OCI-LY7 (cell line): ENCODE measurements around the gene NCBP1.

Source experiments
- EZH2phosphoT487 ChIP-seq: fragments of 200-600 bp; sonication (generic); IDR thresholded peaks from 2 replicates; pipeline ENCODE4 v1.6.1; 2018; ENCODE audit warnings: low read depth, borderline replicate concordance, mild to moderate bottlenecking, mixed run types, antibody characterized with exemption, low read length, moderate library complexity, mixed read lengths
- TF ChIP-seq, protein P1 (sequence below): fragments of 200-600 bp; sonication (generic); conservative IDR thresholded peaks from 2 replicates; pipeline ENCODE4 v1.5.1; 2014; ENCODE audit warnings: mild to moderate bottlenecking, antibody characterized with exemption, low read length, moderate library complexity, mixed read lengths

DNA sequence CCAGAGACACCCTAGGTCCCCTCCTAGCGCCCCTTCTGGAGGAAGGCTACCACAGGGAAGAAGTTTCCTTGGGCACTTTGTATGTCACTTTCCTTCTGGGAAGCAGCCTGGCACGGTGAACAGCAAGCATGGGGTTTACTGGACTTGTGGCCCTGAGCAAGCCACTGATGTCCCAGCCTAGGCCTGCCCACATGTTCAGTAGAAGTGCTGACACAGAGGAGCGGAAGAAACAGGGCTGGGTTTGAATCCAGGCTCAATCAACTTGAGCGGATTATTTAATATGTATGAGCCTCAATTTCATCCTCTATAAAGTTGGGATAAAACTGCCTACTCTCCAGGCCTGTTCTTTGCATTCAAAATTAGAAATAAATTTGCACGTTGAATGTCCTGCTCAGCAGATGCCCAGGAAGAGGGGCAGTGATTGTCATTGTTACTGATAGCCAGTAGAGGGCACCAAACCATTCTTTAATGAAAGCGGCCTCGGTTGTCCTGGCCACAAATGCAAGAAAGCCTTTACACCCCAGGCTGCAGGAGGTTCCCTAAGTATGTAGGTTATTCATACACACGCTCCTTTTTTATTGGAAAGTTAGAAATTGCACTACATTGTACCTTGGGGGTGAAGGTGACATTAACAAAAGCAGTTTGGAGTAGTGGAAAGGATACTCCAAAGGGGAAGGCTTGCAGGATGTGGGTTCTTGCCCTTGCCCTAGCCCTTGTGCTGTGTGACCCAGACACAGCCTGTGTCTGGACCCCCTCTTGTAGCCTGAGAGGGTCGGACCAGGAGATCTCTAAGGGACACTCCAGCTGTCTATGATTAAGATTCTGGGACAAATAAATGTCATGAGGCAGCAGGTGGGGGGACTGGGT lies 77.0 kb downstream of the NCBP1 start:
- TF ChIP-seq, protein P1, sequence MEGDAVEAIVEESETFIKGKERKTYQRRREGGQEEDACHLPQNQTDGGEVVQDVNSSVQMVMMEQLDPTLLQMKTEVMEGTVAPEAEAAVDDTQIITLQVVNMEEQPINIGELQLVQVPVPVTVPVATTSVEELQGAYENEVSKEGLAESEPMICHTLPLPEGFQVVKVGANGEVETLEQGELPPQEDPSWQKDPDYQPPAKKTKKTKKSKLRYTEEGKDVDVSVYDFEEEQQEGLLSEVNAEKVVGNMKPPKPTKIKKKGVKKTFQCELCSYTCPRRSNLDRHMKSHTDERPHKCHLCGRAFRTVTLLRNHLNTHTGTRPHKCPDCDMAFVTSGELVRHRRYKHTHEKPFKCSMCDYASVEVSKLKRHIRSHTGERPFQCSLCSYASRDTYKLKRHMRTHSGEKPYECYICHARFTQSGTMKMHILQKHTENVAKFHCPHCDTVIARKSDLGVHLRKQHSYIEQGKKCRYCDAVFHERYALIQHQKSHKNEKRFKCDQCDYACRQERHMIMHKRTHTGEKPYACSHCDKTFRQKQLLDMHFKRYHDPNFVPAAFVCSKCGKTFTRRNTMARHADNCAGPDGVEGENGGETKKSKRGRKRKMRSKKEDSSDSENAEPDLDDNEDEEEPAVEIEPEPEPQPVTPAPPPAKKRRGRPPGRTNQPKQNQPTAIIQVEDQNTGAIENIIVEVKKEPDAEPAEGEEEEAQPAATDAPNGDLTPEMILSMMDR = peak; percentile 95
- no peak for TF ChIP-seq EZH2phosphoT487
